Stimulated activated CD8-positive, alpha-beta memory T cell treated with anti-CD3 and anti-CD28 coated beads, Interleukin-4, amount 100 ng/mL, for 48 hours (primary cell): ENCODE data around the gene HTRA2.
"Not testable (repeated sequence)": the region's sequence is repeated elsewhere in the genome, so short reads cannot be mapped to it uniquely, and the experiment has no call there.

Experiments used
- DNase-seq: peaks from one replicate; pipeline ENCODE4 v3.0.0-alpha.2; 2020

The HTRA2 gene

GRCh38 chr2:74529357-74530238 lies at the start of gene HTRA2, which contains the start of gene AUP1:
Gene HTRA2, plus strand, starts transcription at chr2:74529933. Its CDS starts 74 bp downstream, at chr2:74530007.
Gene AUP1, minus strand, starts transcription at chr2:74529706. Its CDS starts 77 bp downstream, at chr2:74529629.
- peak; percentile 95 for DNase-seq

- no peak for DNase-seq
Measured at GRCh38 chr2:74481431-74481830, 48.3 kb upstream of the HTRA2 start.

- DNase-seq: no peak
Measured at GRCh38 chr2:74481961-74482800, 47.6 kb upstream of the HTRA2 start.

DNA sequence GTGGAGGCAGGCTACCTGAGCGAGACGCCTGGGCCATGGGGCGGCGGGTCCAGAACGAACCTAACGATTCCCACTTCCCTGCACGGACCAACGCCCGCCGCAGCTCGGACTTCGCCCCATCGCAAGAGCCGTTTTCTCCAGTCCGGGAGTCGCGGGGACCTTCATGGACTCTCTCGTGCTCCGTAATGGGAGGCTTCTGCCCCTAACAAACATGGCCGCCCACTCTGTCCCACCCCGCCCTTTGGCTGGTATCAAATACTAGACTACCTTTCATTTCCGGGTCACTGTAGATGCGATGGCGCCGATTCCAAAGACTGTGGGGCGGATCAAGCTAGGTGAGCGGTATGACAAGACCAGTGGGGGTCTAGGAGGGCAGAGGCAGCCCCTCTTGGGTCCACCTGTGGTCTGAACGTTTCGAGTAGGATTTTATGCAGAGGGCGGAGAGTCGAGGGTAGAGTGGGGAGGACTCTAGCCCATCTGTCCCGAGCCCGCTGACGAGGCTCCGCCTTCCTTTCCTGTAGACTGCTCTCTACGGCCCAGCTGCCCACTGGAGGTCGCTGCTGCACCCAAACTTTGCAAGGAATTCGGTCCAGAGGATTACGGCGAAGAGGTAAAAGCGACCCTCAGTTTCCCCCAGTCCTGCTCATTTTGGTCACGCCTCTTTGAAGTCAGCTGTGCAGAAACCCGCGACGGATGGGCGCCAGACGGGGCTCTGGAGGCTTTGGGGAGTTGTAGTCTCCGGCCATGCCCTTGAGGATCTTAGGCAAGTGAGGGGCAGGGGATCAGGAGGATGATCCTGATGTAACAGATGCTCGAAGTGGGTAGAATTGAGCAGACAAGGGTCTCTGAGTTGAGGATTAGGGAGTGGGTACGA lies 46.7 kb upstream of the HTRA2 start, which contains the start of the genes CCDC142 and TTC31:
Gene CCDC142, minus strand, starts transcription at position 198 of the 874 bp plus-strand sequence. Its CDS starts 161 bp downstream, at position 37.
Gene TTC31, plus strand, starts transcription at position 281 of the 874 bp plus-strand sequence. Its CDS starts 15 bp downstream, at position 296.
- DNase-seq: peak; percentile 94

- not testable (repeated sequence) for DNase-seq
Measured at GRCh38 chr2:74483675-74484164, 46.0 kb upstream of the HTRA2 start.

GRCh38 chr2:74486141-74486540 lies 43.6 kb upstream of the HTRA2 start:
- no peak for DNase-seq

DNA sequence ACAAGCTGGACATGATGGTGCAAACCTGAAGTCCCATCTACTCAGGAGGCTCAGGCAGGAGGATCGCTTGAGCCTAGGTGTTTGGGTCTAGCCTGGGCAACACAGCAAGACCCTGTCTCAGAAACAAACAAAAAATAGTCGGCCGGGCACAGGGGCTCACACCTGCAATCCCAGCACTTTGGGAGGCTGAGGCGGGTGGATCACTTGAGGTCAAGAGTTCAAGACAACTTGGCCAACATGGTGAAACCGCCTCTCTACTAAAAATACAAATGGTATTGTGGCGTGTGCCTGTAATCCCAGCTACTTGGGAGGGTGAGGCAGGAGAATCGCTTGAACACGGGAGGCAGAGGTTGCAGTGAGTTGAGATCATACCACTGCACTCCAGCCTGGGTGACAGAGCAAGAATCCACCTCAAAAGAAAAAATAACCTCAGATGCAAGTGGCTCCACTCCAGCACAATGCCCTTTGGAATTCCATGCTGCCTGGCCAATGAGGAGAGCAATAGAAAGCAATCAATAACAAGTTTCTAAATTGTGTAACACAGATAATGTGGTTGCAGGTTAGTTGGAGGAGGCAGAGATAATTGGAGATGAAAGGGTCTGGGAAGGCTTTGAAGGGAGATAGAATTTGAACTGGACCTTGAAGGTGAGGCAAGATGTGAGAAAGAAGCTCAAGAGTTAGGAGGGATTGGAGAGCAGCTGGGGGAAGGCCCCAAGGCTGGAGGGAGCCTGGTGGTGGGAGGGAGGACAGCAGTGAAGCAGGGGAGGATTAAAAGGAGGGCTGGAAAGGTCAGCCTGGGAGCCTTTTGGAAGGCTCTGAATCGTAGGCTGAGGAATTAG lies 40.9 kb upstream of the HTRA2 start:
- no peak for DNase-seq

DNA sequence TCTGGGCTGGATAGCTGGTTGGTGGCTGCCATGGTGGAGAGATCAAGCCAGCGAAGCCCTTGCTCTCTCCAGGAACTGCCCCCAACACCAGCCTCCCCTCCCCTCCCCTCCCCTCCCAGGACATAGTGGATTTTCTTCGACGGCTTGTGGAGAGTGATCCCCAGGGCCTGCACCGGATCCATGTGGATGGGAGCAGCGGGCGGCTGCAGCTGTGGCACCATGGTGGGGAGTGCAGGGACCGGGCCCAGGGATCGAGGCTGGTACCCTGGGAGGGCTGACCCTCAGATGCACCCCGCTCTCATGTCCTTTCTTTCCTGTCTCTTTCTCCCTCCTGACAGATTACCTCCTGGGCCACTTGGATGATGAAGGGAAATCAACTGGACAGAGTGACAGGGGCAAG lies 39.8 kb upstream of the HTRA2 start:
- DNase-seq: no peak

DNA sequence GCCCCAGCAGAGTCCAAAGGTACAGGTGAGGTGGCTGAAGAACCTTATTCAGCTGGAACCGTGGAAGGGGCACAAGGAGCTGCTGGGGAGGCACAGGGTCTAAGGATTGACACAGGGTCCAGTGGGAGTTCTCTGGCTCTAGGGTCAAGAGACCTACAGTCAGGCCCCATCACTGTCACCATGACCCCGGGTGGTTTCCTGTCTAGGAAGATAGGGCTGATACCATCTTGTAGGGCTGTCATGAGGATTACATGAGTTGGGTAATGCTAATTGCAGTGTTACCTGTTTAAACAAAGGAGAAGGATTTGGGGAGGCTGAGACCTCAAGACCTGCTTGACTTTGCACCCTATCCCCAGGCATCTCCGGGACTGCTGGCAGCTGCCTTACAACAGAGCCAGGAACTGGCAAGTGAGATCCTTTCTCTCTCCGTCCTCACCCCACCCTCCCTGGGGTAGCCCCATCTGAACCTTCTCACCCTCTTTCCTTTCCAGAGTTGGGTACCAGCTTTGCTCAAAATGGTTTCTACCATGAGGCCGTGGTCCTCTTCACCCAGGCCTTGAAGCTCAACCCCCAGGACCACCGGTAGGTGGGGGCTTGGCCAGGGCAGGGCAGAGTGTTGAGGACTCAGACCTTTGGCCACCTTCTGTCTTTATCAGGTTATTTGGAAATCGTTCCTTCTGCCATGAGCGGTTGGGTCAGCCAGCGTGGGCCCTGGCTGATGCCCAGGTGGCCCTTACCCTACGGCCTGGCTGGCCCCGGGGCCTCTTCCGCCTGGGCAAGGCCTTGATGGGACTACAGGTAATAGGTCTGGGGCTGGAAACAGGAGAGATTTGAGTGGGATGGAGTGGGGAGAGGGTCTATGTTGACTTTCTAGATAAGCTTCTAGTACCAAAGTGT lies 37.8 kb upstream of the HTRA2 start:
- DNase-seq: no peak

DNA sequence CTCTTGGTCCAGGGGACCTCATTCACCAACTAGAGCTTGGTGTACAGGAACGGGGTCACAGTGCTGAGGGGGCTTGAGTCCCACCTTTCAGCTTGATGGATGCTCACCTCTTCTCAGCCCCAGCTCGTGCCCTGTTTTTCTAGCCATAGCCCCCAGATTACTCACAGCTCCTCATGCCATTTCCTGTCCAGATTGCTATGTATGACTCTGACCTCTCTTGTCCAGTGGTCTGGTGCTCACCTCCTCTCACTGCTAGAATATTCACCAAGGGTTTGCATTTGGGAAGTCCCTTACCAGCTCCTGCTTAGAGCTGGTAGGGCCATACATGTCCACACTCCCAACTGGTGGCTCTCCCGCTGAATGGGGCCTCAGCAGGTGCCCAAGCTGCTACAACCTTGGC lies 36.2 kb upstream of the HTRA2 start:
- DNase-seq: no peak

DNA sequence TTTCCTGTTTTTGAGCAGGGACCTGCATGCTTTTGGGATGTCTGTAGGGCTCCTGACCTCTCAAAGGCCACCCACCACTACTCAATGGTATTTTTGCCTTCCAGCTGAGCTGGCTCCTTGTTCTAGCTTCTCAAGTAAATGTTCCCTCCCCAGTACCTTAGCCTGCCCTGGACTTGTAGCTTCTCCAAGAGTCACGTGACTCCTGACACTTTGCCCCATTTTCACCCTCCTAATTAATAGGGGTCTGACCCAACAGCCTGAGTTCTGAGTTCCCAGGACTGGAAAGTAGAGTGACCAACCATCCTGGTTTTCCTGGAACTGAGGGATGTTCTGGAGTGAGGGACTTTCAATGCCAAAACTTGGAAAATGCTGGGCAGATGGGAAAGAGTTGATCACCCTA lies 34.3 kb upstream of the HTRA2 start:
- DNase-seq: no peak

GRCh38 chr2:74496997-74497776 lies 32.5 kb upstream of the HTRA2 start:
- DNase-seq: no peak

DNA sequence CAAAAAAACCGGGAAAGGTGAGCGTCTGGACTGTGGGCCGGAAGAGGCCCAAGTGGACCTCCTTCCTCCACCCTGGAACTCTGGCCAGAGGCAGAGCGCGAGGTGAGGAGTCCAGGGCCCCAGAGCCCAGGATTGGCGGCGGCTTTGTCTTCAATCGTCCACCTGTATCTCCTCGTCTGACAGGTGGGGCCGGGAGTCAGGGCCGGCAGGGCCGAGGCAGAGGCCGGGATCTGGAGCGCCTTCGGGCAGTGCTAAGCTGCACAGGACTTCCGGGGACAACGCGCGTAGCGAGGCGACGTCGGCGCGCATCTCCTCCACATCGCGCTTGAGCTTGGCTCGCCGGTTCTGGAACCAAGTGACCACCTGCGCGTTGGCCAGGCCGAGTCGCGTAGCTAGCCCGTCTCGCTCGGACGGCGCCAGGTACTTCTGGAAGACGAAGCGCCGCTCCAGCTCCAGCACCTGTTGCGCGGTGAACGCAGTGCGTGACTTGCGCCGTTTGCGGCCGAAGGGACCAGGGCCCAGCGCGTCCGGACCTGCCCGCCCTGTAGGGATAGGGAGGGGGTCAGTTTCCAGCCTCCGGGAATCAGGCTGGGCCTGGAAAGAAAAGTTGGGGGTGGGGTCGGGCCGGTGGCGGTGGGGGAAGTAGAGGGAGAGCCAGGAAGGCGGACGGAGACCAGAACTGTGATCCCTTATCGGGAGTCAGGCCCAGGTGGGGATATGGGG lies 31.8 kb upstream of the HTRA2 start:
- DNase-seq: peak; percentile 66

DNA sequence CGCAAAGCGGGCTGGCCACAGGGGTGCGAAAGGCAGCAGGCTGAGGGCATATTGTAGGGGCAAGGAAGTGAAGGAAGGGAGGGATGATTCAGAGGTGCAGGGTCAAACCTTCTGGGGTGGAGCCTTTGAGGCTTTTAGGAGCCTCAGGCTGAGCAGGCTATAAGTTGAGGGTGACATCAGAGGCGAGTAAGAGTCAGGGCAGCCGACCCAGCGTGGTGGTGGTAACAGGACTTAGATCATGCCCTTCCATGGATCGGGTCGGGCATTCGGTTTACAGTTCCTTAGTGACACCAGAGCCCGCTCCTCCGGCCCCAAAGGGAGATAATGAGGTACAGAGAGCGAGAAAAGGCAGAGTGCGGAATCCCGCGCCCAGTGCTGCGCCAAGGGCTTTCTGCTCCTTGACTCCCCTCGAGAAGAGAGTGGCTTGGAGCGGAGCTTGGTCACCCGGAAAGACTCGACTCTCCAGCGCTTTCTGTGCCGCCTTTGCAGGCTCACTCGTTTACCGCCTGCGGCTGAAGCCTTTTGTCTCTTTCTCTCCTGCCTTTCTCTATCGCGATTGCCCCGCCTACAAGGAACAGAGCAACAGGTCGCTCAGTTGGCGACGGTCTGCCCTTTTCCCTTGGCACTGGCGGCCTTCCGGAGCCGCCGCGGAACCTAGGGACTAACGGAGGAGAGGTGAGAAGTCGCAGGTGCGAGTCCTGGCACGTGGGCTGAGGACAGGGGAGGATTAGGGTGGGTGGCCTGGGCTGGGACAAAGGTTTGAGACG lies 31.1 kb upstream of the HTRA2 start:
- peak; percentile 60 for DNase-seq

DNA sequence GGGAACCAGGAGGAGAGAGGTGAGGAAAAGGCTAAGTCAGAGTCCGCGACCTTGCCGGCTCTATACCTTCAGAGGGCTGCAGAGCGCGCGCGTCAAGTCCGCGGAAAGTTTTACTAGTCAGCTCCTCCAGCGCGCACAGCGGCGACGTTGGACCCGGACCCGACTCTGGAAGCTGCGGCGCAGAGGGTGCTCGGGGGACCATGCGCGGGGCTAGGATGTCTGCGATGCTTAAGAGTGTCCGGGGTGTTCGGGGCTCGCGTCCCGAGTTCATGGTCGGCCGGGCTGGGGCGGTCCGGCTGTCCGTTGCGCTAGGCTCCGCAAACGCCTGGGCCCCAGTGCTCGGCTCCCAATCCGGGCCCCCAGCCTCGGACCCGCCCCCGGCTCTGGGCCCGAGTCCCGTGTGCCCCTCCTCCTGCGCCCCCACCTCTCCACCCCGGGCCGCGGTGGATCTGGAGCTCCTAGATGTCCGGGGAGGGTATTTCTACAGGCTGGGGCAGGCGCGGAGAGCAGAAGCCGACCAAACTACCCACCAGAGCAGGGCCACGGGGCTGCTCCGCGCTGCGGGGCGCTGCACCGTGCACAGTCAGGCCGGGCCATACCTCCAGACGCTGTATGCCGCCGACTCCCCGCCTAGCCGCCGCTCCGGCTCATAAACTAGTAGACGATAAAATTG lies 30.3 kb upstream of the HTRA2 start, which contains the start of gene LBX2:
Gene LBX2, minus strand, starts transcription at position 337 of the 673 bp plus-strand sequence. Its CDS starts 66 bp downstream, at position 271.
- peak; percentile 65 for DNase-seq

GRCh38 chr2:74499940-74500577 lies 29.7 kb upstream of the HTRA2 start:
- DNase-seq: no peak

DNA sequence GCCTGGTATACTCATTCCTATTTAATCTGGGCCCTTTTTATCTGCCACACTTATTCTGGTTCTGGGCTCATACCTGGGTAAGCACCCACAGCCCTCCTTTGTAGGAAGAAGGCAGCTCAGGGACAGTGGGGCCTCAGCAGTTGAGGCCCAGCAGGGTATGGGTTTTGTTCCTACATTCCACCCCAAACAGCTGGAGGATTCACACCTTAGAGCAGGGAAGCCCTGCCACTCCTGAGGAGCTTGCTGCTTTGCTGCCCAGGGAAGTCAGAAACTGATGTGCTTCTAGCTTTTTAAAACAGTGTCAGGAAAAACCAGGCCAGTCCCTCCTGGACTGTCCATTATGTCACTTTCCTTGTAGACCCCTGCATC lies 29.2 kb upstream of the HTRA2 start:
- no peak for DNase-seq
